Measurements from ENCODE around the gene TRIP10.

The TRIP10 gene

GRCh38 chr19:6730941-6731670, 8.4 kb upstream of the TRIP10 start:
- ATAC-seq, result no peak
- no peak for TF ChIP-seq POU6F1 (CRISPR knock-in tag; IDR thresholded peaks at IDR 0.05; ENCODE audit: borderline replicate concordance, low read depth)
- no peak for TF ChIP-seq TCF4 (CRISPR knock-in tag; IDR thresholded peaks at IDR 0.05; ENCODE audit: borderline replicate concordance)
- TF ChIP-seq CSRNP3 (CRISPR knock-in tag; IDR thresholded peaks at IDR 0.05), result no peak
- no peak for TF ChIP-seq CREB5 (CRISPR knock-in tag; IDR thresholded peaks at IDR 0.05; ENCODE audit: low read depth)
- no peak for TF ChIP-seq ZNF565 (CRISPR knock-in tag; conservative IDR thresholded peaks at IDR 0.05; ENCODE audit: low read depth)
- no peak for TF ChIP-seq ZFP30 (CRISPR knock-in tag; IDR thresholded peaks at IDR 0.05)
- TF ChIP-seq ZFP3 (CRISPR knock-in tag; IDR thresholded peaks at IDR 0.05), result no peak
- TF ChIP-seq GLIS3 (CRISPR knock-in tag; IDR thresholded peaks at IDR 0.05), result no peak
- TF ChIP-seq TOX (CRISPR knock-in tag; IDR thresholded peaks at IDR 0.05; ENCODE audit: borderline replicate concordance), result no peak
- TF ChIP-seq RARB (CRISPR knock-in tag; IDR thresholded peaks at IDR 0.05), result no peak
- no peak for TF ChIP-seq BACH2 (CRISPR knock-in tag; IDR thresholded peaks at IDR 0.05; ENCODE audit: borderline replicate concordance)
- TF ChIP-seq ZNF70 (CRISPR knock-in tag; IDR thresholded peaks at IDR 0.05), result no peak
- TF ChIP-seq SNAI2 (CRISPR knock-in tag; IDR thresholded peaks at IDR 0.05), result no peak
- TF ChIP-seq TSHZ2 (CRISPR knock-in tag; IDR thresholded peaks at IDR 0.05), result no peak
- no peak for TF ChIP-seq CSDC2 (CRISPR knock-in tag; IDR thresholded peaks at IDR 0.05)

GRCh38 chr19:6731822-6732221, 7.7 kb upstream of the TRIP10 start:
- no peak for ATAC-seq
- TF ChIP-seq BACH2 (CRISPR knock-in tag; IDR thresholded peaks at IDR 0.05; ENCODE audit: borderline replicate concordance), result no peak
- TF ChIP-seq ZNF565 (CRISPR knock-in tag; conservative IDR thresholded peaks at IDR 0.05; ENCODE audit: low read depth), result no peak
- TF ChIP-seq ZC3H10 (CRISPR knock-in tag; IDR thresholded peaks at IDR 0.05), result no peak

- no peak for ATAC-seq
- TF ChIP-seq TOX (CRISPR knock-in tag; IDR thresholded peaks at IDR 0.05; ENCODE audit: borderline replicate concordance) (no peak), ZC3H10 (CRISPR knock-in tag; IDR thresholded peaks at IDR 0.05) (no peak), ZNF8 (CRISPR knock-in tag; IDR thresholded peaks at IDR 0.05) (no peak), CREB5 (CRISPR knock-in tag; IDR thresholded peaks at IDR 0.05; ENCODE audit: low read depth) (no peak), CSRNP3 (CRISPR knock-in tag; IDR thresholded peaks at IDR 0.05) (no peak), OSR1 (CRISPR knock-in tag; IDR thresholded peaks at IDR 0.05) (no peak), POU6F1 (CRISPR knock-in tag; IDR thresholded peaks at IDR 0.05; ENCODE audit: borderline replicate concordance, low read depth) (no peak), TCF4 (CRISPR knock-in tag; IDR thresholded peaks at IDR 0.05; ENCODE audit: borderline replicate concordance) (no peak), GLIS3 (CRISPR knock-in tag; IDR thresholded peaks at IDR 0.05) (no peak), PATZ1 (CRISPR knock-in tag; IDR thresholded peaks at IDR 0.05; ENCODE audit: borderline replicate concordance) (no peak)
Measured at GRCh38 chr19:6732803-6733337, 6.6 kb upstream of the TRIP10 start.
